ENCODE results near the gene ST3GAL3. TPM values are rescaled to one million over a fixed set of nuclear protein-coding genes. Genes with fewer than 3 reads are reported as not detected.

The ST3GAL3 gene
- total and polyA plus RNA-seq, 2 of the 13 experiments (the other 11 are each of a cell fraction or from before 2014, with no cell fraction given): 5.1 to 8.1 TPM

GRCh38 chr1:43936431-43937151 is 229.3 kb downstream of the ST3GAL3 start (continued):
- TF ChIP-seq LRRFIP1 (CRISPR knock-in tag; conservative IDR thresholded peaks at IDR 0.05): no peak
- no peak for TF ChIP-seq KLF12 (CRISPR knock-in tag; IDR thresholded peaks at IDR 0.05; ENCODE audit: borderline replicate concordance)
- no peak for TF ChIP-seq ZNF841 (CRISPR knock-in tag; IDR thresholded peaks at IDR 0.05; ENCODE audit: borderline replicate concordance)
- TF ChIP-seq FOXA3 (CRISPR knock-in tag; IDR thresholded peaks at IDR 0.05): no peak
- TF ChIP-seq ZNF891 (CRISPR knock-in tag; IDR thresholded peaks at IDR 0.05): peak; percentile 85
- TF ChIP-seq XRCC5 (optimal IDR thresholded peaks at IDR 0.05; ENCODE audit: low read length): peak; percentile 74
- TF ChIP-seq, protein P1, sequence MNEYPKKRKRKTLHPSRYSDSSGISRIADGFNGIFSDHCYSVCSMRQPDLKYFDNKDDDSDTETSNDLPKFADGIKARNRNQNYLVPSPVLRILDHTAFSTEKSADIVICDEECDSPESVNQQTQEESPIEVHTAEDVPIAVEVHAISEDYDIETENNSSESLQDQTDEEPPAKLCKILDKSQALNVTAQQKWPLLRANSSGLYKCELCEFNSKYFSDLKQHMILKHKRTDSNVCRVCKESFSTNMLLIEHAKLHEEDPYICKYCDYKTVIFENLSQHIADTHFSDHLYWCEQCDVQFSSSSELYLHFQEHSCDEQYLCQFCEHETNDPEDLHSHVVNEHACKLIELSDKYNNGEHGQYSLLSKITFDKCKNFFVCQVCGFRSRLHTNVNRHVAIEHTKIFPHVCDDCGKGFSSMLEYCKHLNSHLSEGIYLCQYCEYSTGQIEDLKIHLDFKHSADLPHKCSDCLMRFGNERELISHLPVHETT (CRISPR knock-in tag; conservative IDR thresholded peaks at IDR 0.05): no peak
- no peak for TF ChIP-seq ZNF460 (CRISPR knock-in tag; IDR thresholded peaks at IDR 0.05; ENCODE audit: borderline replicate concordance)
- no peak for TF ChIP-seq RBM39 (IDR thresholded peaks at IDR 0.05; ENCODE audit: low read depth, low read length, poor library complexity, severe bottlenecking)
- TF ChIP-seq RFXAP (CRISPR knock-in tag; IDR thresholded peaks at IDR 0.05; ENCODE audit: borderline replicate concordance): 0 out of 2 replicates have a peak, but pooled peaks have one; percentile 36
- peak; percentile 42; the same call in 1 of the 2 replicates for TF ChIP-seq ZNF768 (CRISPR knock-in tag; IDR thresholded peaks at IDR 0.05)
- peak; percentile 71; the same call in 1 of the 2 replicates for TF ChIP-seq KDM2A (CRISPR knock-in tag; IDR thresholded peaks at IDR 0.05; ENCODE audit: borderline replicate concordance, low read depth)
- TF ChIP-seq ZNF513 (CRISPR knock-in tag; conservative IDR thresholded peaks at IDR 0.05): no peak
- TF ChIP-seq DZIP1 (CRISPR knock-in tag; IDR thresholded peaks at IDR 0.05): 0 out of 2 replicates have a peak, but pooled peaks have one; percentile 31
- TF ChIP-seq ARNT (IDR thresholded peaks at IDR 0.05): no peak
- peak; percentile 68; the same call in 1 of the 2 replicates for TF ChIP-seq AHR (CRISPR knock-in tag; IDR thresholded peaks at IDR 0.05)
- TF ChIP-seq, protein P2, sequence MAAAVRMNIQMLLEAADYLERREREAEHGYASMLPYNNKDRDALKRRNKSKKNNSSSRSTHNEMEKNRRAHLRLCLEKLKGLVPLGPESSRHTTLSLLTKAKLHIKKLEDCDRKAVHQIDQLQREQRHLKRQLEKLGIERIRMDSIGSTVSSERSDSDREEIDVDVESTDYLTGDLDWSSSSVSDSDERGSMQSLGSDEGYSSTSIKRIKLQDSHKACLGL (CRISPR knock-in tag; IDR thresholded peaks at IDR 0.05): peak; percentile 48; the same call in 1 of the 2 replicates
- TF ChIP-seq GRHL1 (CRISPR knock-in tag; conservative IDR thresholded peaks at IDR 0.05): no peak

Measured in HepG2 (cell line).